Activated T-helper 17 cell treated with anti-CD3 and anti-CD28 coated beads, Interleukin-2, amount 50 U/mL, for 72 hours (primary cell): ENCODE measurements around the gene MORF4L2. TPM values are rescaled to one million over a fixed set of nuclear protein-coding genes. Genes with fewer than 3 reads are reported as not detected.
A peak's percentile ranks its signal among the peaks of the same experiment; 100 is the strongest.

ENCODE experiments used
- ATAC-seq: fragments of 150-1000 bp; cut with Tn5 transposase; replicated peaks from 2 replicates; pipeline ENCODE4 v1.10.0; 2021; ENCODE audit warnings: mild to moderate bottlenecking, moderate library complexity
- H3K27ac Mint-ChIP-seq: one replicate; pipeline ENCODE4 v1.8.0; 2022; ENCODE audit warnings: mixed read lengths
- H3K27me3 Mint-ChIP-seq: one replicate; pipeline ENCODE4 v1.8.0; 2022; ENCODE audit warnings: mixed read lengths
- H3K36me3 Mint-ChIP-seq: one replicate; pipeline ENCODE4 v1.8.0; 2022; ENCODE audit warnings: low read depth, mild to moderate bottlenecking, mixed read lengths
- H3K4me1 Mint-ChIP-seq: one replicate; pipeline ENCODE4 v1.8.0; 2022; ENCODE audit warnings: mixed read lengths
- H3K4me3 Mint-ChIP-seq: one replicate; pipeline ENCODE4 v1.8.0; 2022; ENCODE audit warnings: mild to moderate bottlenecking, mixed read lengths
- H3K9me3 Mint-ChIP-seq: one replicate; pipeline ENCODE4 v1.8.0; 2022; ENCODE audit warnings: mixed read lengths
- total RNA-seq, 2 donors: library from RNA; stranded (reverse); gene quantifications; one replicate each; pipeline ENCODE4 v1.2.3, GENCODE V29; 2022

Gene MORF4L2, protein sequence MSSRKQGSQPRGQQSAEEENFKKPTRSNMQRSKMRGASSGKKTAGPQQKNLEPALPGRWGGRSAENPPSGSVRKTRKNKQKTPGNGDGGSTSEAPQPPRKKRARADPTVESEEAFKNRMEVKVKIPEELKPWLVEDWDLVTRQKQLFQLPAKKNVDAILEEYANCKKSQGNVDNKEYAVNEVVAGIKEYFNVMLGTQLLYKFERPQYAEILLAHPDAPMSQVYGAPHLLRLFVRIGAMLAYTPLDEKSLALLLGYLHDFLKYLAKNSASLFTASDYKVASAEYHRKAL
- total RNA-seq = 100 to 1,000 TPM; 181 to 247 TPM

DNA sequence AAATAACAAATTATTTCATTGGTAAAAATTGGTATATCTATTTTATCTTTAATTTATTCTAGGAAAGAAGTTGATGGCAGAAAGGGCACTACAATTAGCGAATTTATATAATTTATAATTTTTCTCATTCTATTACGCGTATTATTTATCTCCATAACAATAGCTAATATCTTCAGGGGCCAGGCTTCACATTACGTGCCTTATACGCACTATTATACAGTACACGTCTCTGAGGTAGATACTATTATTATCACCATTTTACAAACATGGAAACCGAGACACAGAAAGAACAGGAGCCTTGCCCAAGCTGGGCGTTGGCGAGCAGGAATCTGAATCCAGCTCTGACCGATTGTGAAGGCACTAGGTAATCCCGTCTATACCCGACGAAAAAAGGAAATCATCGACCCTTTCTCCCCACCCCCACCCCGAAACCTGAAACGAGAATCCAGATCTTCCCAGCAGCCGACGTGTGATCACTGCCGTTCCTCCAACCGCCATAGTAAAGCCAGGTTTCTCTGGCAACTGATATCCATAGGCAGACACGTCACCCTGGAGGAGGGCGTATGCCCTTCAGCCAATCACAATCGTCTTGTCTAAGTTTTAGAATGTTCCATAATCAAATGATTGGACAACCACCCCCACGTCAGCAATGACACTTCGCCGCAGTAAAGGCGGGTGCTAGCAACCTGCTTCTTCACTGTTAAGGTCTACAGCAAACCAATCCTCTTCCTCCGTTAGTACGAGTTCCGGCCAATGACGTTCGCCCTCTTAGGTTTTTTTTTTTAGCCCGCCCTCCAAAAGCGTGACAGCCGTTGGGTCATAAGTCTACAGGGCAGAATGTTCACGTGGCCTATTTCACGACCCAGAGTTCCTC, at the start of gene MORF4L2:
MORF4L2 (minus strand) TSS at position 501 of the 874 bp plus-strand sequence. CDS start 9,672 bp downstream, outside the sequence.
- ATAC-seq = peak; percentile 91
- Mint-ChIP-seq H3K9me3 (no peaks in the 10 kb centered on the region), H3K4me1 (no peaks in the 10 kb centered on the region), H3K27ac (no peak within 1 kb of the TSS), H3K4me3 (no peak within 1 kb of the TSS), H3K27me3 (no peaks in the 10 kb centered on the region), H3K36me3 (peaks cover 38% of the 10 kb centered on the region)

DNA sequence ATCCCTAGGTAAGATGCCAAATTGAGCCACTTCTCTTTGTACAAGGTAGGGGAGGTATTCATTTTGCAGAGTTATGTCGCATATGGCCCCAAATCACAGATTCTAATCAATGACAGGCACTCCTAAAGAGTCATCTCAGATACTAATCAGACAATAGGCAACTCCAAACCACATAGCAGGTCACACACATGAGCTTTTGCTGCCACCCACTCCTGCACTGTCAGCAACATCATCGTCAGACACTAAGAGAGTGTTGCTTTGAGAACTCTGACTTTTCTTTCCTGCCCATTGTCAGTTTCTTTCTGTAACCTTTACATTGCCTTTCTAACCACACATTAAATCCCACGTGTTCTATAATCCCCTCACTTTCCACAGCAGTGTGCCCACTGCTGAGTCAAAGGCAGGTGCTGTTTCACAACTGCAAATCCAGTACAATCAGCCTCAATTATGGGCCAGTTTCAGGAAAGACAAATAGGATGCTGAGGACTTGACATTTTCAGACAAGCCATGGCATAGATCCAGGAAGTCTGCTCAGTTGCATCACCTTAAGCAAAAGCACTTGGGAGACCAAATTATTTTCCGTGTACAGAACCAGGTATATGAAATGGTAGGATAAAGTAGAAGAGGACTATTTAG, 47.7 kb upstream of the MORF4L2 start:
- no peaks in the 10 kb centered on the region for H3K9me3 Mint-ChIP-seq
- no peaks in the 10 kb centered on the region for H3K4me1 Mint-ChIP-seq
- no peak overlapping the region for H3K27ac Mint-ChIP-seq
- peaks cover 4% of the 10 kb centered on the region for H3K27me3 Mint-ChIP-seq
- peak; percentile 62 for ATAC-seq
- no peak overlapping the region for H3K4me3 Mint-ChIP-seq
- H3K36me3 Mint-ChIP-seq = no peaks in the 10 kb centered on the region

DNA sequence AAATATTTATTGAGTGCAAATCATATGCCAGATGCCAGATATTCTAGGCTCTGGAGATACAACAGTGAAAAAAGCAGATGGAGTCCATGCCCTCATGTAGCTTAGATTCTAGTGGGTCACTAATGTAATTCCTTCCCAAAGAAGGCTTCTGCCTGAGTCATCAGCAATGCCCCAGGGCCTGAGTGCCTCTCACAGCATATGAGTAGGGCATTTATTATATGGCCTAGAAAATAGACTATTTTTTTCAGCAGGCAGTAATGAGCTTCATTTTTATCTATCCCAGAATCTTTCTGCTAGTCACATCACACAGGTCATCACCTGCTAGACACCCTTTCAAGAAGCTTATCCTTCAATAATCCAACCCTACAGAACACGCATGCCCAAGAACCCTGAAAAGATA, 46.5 kb upstream of the MORF4L2 start:
- H3K36me3 Mint-ChIP-seq = no peaks in the 10 kb centered on the region
- no peak for ATAC-seq
- no peaks in the 10 kb centered on the region for H3K9me3 Mint-ChIP-seq
- H3K27me3 Mint-ChIP-seq = peaks cover 4% of the 10 kb centered on the region
- H3K27ac Mint-ChIP-seq = no peak overlapping the region
- no peak overlapping the region for H3K4me3 Mint-ChIP-seq
- H3K4me1 Mint-ChIP-seq = no peaks in the 10 kb centered on the region

DNA sequence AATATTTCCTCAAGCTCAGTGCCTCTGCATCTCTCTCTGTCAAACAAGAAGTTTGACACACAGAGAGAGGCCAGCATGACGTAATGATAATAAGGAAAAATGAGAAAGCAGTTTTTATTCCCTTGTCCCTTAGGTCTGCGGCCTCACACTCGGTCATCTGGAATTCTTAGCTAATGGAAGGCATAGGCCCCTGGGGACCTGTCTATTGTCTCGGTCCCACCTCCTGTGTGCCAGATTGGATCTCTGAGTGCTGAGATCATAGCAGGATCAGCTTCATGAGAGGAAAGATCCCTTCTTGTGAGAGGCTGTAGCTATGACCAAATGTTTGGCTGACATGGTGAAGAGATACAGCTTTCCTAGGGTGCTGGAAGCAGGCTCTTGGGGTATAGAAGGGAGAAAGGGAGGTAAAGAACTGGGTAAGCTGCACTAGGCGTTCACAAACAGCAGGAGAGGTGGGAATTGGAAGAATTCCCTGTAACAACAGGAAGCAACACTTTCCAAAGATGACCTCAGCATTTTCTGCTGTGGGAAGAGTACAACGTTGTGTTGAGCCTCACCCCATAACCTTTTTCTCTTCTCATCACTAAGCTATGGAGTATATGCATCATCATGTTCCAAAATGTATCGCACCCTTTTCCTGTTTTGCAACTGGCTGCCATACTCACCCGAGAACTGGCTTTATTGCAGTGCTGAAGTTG, 44.4 kb upstream of the MORF4L2 start:
- no peaks in the 10 kb centered on the region for H3K9me3 Mint-ChIP-seq
- H3K27me3 Mint-ChIP-seq = peaks cover 4% of the 10 kb centered on the region
- H3K4me1 Mint-ChIP-seq = no peaks in the 10 kb centered on the region
- ATAC-seq = no peak
- no peaks in the 10 kb centered on the region for H3K36me3 Mint-ChIP-seq
- H3K27ac Mint-ChIP-seq = no peak overlapping the region
- no peak overlapping the region for H3K4me3 Mint-ChIP-seq

DNA sequence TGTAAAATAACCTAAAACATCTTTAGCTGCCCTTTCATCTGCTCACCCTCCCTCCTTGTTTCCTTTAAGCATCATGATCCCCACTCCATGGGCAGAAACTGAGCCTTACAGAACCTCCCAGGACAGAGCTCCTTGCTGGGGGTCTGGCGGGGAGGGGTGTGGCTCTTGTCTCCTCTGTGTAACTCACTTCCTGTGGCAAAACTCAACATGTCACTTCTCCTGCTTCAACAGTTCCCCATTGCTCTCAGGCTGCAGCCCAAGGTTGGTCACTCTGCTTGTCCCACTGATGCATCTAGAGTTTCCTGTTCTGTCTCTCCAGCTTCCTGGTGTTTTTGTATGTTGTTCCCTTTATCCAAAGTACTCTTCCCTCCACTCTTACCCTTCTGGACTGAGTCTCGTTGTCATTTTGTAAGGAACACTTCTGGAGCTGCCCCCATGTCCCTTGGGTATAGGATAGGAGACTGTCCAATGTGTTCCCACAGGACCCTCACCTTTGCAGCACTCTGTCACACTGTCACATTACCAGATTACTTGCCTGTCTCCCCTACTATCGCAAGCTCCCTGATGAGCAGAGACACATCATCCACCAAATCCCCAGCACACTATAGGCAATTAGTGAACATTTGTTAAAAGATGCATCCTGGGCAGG, 43.8 kb upstream of the MORF4L2 start:
- H3K27ac Mint-ChIP-seq = no peak overlapping the region
- H3K4me3 Mint-ChIP-seq = no peak overlapping the region
- H3K4me1 Mint-ChIP-seq = no peaks in the 10 kb centered on the region
- H3K36me3 Mint-ChIP-seq = no peaks in the 10 kb centered on the region
- H3K27me3 Mint-ChIP-seq = peaks cover 4% of the 10 kb centered on the region
- no peak for ATAC-seq
- H3K9me3 Mint-ChIP-seq = no peaks in the 10 kb centered on the region

DNA sequence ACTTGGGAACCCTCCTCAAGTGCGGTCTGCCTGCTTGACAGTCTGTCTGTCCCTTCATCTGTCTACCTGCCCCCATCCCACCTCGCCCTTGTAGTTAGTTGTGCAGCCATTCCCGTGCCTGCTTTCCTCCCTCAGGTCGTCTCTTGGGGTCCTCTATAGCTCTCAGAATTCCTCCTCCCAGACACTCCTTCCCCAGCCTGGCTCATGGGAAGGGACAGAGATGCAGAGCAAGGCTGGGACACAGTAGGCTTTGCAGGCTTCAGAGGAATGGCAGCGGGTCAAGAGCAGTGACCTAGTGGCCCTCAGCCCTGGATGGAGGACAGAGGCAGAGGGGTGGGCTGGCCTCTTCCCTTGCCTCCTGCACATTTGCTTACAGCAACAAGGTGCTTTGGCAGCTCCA, 42.5 kb upstream of the MORF4L2 start:
- peaks cover 4% of the 10 kb centered on the region for H3K27me3 Mint-ChIP-seq
- H3K27ac Mint-ChIP-seq = no peak overlapping the region
- no peaks in the 10 kb centered on the region for H3K9me3 Mint-ChIP-seq
- H3K36me3 Mint-ChIP-seq = no peaks in the 10 kb centered on the region
- ATAC-seq = no peak
- H3K4me3 Mint-ChIP-seq = no peak overlapping the region
- H3K4me1 Mint-ChIP-seq = no peaks in the 10 kb centered on the region

DNA sequence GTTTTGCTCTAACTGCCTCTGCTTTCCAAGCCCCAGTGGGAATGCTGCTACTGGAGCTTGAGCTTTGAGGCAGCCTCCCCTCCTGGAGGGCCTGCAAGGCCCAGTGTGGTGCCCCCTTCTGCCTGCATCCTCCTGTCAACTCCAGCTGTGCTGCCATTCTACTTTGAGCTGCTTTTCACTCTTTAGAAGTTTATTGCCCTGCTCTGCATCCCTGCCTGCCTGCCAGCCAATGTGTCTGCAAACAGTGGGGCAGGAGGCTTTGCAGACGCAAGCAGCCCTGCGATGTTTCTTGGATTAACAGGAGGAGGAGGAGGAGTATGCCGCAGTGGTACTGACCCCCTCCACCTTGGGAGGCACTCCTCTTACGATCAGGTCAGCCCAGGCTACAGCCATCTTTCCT, 40.6 kb upstream of the MORF4L2 start:
- peaks cover 4% of the 10 kb centered on the region for H3K27me3 Mint-ChIP-seq
- no peaks in the 10 kb centered on the region for H3K36me3 Mint-ChIP-seq
- no peak for ATAC-seq
- H3K9me3 Mint-ChIP-seq = no peaks in the 10 kb centered on the region
- no peak overlapping the region for H3K4me3 Mint-ChIP-seq
- no peaks in the 10 kb centered on the region for H3K4me1 Mint-ChIP-seq
- H3K27ac Mint-ChIP-seq = no peak overlapping the region

DNA sequence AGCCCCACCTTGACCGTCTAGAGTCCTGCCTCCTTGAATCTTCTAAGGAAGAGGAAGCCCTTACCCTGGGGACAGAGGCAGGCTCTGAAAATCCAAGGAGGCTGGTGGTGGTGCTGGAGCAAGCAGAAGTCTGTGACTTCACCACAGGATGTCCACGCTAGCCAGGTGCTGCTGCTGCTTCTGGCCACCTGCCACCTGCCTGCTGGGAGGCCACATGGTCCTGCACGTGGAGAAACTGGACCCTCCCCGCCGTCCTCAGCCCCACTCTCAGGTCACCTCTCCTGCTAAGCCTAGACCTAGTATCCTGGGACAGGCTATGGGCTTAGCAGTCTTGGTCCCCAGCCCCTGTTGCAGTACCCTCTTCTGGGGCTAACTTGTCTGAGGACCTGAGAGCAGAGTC, 40.0 kb upstream of the MORF4L2 start:
- no peak overlapping the region for H3K27ac Mint-ChIP-seq

DNA sequence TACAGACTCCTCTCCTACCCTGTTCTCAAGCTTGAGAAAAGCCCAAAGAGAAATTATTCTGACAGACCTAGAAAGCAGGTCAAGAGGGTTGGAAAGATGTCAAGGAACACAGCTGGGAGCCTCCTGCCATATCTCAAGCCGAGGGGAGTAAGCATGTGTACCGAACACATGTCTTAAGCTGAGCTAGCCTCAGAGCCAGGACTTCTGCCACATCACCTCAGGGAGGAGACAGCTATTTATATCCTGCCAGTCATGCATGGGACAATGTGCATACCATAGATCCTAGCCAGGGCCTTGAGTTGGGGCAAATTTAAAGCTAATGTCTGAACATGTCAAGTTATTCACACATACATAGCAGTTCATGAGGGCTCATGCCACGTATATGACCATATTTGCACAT, 36.0 kb upstream of the MORF4L2 start:
- no peaks in the 10 kb centered on the region for H3K9me3 Mint-ChIP-seq
- H3K36me3 Mint-ChIP-seq = no peaks in the 10 kb centered on the region
- H3K4me1 Mint-ChIP-seq = no peaks in the 10 kb centered on the region
- H3K27me3 Mint-ChIP-seq = no peaks in the 10 kb centered on the region
- H3K4me3 Mint-ChIP-seq = no peak overlapping the region
- H3K27ac Mint-ChIP-seq = no peak overlapping the region
- ATAC-seq = no peak

More for the DNA sequence above, 40.0 kb upstream of the MORF4L2 start:
- Mint-ChIP-seq H3K4me1 (no peaks in the 10 kb centered on the region), H3K27me3 (peaks cover 4% of the 10 kb centered on the region), H3K36me3 (no peaks in the 10 kb centered on the region), H3K4me3 (no peak overlapping the region), H3K9me3 (no peaks in the 10 kb centered on the region)
- no peak for ATAC-seq

DNA sequence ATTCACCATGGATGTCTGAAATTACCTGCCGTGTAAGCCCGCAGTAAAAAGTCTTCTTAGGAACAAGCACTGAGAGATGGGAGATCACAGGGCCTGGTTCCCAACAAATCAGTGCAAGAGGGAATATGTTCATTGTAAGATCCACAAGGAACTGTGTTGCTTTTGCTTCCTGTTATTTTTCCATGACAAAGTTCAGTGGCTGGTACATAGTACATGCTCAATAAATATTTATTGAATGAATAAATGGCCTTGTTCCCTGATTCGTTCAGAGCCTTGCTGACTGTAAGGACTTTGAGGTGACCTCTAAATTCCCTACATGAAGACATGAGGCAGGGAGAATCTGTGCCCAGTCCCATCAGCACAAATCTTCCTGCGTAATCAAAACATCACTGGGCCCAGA, 31.6 kb upstream of the MORF4L2 start:
- ATAC-seq = no peak
- Mint-ChIP-seq H3K4me3 (no peak overlapping the region), H3K36me3 (no peaks in the 10 kb centered on the region), H3K27me3 (peaks cover 4% of the 10 kb centered on the region), H3K4me1 (no peaks in the 10 kb centered on the region), H3K27ac (no peak overlapping the region), H3K9me3 (no peaks in the 10 kb centered on the region)

DNA sequence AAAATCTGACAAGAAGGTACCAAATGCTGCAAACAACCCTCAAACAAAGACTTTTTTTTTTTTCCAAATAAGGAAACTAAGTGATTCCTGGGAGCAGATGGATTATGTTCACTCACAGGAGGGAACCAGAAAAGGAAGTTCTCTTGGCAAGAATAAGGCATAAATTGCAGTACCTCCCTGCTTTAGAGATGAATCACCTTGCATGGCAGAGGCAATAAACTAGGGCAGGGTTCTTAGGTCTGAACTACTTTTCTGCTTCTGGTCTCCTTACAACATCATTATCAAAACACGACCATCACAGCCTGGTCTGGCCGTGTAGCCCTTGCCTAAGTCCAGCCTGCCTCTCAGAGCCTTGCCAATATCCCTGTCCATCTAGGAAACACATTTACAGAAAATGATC, 30.5 kb upstream of the MORF4L2 start:
- no peaks in the 10 kb centered on the region for H3K4me1 Mint-ChIP-seq
- ATAC-seq = no peak

DNA sequence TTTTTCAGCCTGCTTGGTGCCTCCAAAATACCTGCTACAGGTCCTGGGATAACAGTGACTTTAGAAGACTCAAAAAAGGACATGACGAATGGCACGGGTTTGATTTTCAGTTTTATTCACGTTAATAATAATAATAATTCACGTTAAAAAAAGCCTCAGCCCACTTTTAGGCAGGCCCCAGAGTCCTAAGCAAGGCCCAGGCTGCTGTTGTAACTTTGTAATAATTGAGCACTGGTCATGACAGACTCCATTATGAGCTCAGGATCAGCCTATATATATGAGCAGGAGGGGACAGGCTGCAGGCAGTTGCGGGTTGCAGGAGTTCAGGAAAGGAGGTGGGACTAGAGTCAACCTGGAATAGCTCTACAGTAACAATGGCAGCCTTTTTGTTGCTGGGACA, 24.1 kb upstream of the MORF4L2 start, which contains the start of gene TMEM31:
TMEM31 (plus strand) TSS at position 301 of the 400 bp plus-strand sequence. CDS start 1,350 bp downstream, outside the sequence.
- H3K36me3 Mint-ChIP-seq = no peaks in the 10 kb centered on the region
- no peaks in the 10 kb centered on the region for H3K9me3 Mint-ChIP-seq
- no peaks in the 10 kb centered on the region for H3K27me3 Mint-ChIP-seq
- H3K4me3 Mint-ChIP-seq = no peak within 1 kb of the TSS
- H3K27ac Mint-ChIP-seq = no peak within 1 kb of the TSS
- peaks cover 5% of the 10 kb centered on the region for H3K4me1 Mint-ChIP-seq
- ATAC-seq = no peak

More for the DNA sequence above, 30.5 kb upstream of the MORF4L2 start:
- no peak overlapping the region for H3K27ac Mint-ChIP-seq
- no peaks in the 10 kb centered on the region for H3K36me3 Mint-ChIP-seq
- peaks cover 4% of the 10 kb centered on the region for H3K27me3 Mint-ChIP-seq
- H3K4me3 Mint-ChIP-seq = no peak overlapping the region
- no peaks in the 10 kb centered on the region for H3K9me3 Mint-ChIP-seq

DNA sequence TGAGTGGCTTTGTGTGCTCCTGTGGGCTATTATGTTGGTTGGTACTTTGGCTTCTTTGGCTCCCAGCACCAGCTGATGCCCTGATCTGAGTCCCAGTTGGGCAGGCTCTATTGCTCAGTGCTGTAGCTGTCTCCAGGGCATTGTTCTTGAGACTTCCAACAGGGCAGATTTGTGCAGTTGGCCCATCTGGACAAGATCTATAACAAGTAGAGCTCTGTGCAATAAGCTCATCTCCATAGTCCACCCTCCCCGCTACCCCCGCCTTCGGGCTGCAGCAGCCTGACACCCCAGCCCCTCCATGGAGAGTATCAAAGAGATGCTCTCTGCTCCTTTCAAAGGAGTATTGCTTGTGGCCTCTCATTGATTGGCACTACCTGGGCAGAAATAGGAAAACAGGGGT, 18.4 kb upstream of the MORF4L2 start:
- Mint-ChIP-seq H3K4me1 (no peaks in the 10 kb centered on the region), H3K27ac (no peak overlapping the region), H3K36me3 (no peaks in the 10 kb centered on the region), H3K4me3 (no peak overlapping the region), H3K9me3 (no peaks in the 10 kb centered on the region), H3K27me3 (no peaks in the 10 kb centered on the region)
- no peak for ATAC-seq

DNA sequence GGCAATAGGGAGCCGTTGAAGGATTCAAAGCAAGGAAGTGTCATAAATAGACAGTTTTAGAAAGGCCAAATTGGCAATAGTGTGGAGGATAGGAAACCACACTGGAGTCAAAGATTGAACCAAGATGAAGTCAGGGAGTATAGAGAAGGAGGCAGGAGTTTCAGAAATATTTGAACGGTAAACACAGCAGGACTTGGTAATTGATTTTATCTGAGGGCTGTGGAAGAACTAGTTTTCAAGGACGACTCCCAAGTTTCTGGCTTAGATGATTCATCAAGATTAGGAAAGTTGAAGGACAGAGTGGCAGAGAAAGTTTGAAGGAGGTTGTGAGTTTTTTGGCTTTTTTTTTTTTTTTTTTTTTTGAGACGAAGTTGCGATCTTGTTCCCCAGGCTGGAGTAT, 12.7 kb upstream of the MORF4L2 start:
- Mint-ChIP-seq H3K9me3 (no peaks in the 10 kb centered on the region), H3K4me3 (no peak overlapping the region), H3K27ac (no peak overlapping the region), H3K27me3 (peaks cover 5% of the 10 kb centered on the region), H3K36me3 (no peaks in the 10 kb centered on the region), H3K4me1 (no peaks in the 10 kb centered on the region)
- ATAC-seq = no peak
